K562 (cell line): ENCODE data around the gene TRRAP. TPM values are rescaled to one million over a fixed set of nuclear protein-coding genes. Genes with fewer than 3 reads are reported as not detected.

Experiments
- ATAC-seq: fragments of 200-7000 bp; cut with Tn5 transposase; 3 replicates; pipeline ENCODE4 v1.9.1; 2020; ENCODE audit warnings: moderate library complexity
- BruUV-seq: library from RNA; stranded (reverse); fragments of 400-500 nt; replicated peaks from 2 replicates; lab custom pipeline; 2021; lab: Mats Ljungman, UMichigan
- CTCF ChIA-PET: fragments of 300-600 bp; formaldehyde crosslinking; extraction: SDS; loops from one replicate; lab custom pipeline; 2021; ENCODE audit warnings: low intra/inter-chr PET ratio; lab: Yijun Ruan, JAX
- POLR2A ChIA-PET: fragments of 300-600, 350-650 bp; sonication (Branson Sonifier 250); formaldehyde crosslinking; extraction: SDS; loops from one replicate; lab custom pipeline; 2021; ENCODE audit warnings: antibody characterized with exemption, inconsistent platforms; lab: Yijun Ruan, JAX
- DNase-seq, 4 experiments: peaks; one replicate each; pipeline versions ENCODE4 v3.0.0 to v3.0.0-alpha.2; 2011 to 2018; ENCODE audit warnings: low spot score in 3 of 4, mixed read lengths in 3 of 4; ENCODE audit errors: extremely low read depth in 1 of 4
- FAIRE-seq: peaks from 2 replicates; lab custom pipeline; 2011; peaks lifted over from hg19 to GRCh38; lab: Jason Lieb, UNC
- H2AFZ ChIP-seq: 2 replicates; pipeline ENCODE4 v1.6.0; 2011; ENCODE audit warnings: low read depth, low read length, control low read depth, inconsistent platforms
- H3K27ac ChIP-seq: fragments of 200-600 bp; 3 replicates; pipeline ENCODE4 v1.8.0; 2011; ENCODE audit warnings: low read depth, mild to moderate bottlenecking, control low read depth, inconsistent platforms, low read length, moderate library complexity, mixed read lengths; ENCODE audit errors: extremely low read depth
- H3K27me3 ChIP-seq, 2 experiments: fragments of 300-600 bp in 1 of 2; 2 replicates in 1 of 2; 3 replicates in 1 of 2; pipeline versions ENCODE4 v1.6.0 to v1.8.0; 2011; ENCODE audit warnings: inconsistent platforms in 2 of 2, low read length in 2 of 2, mild to moderate bottlenecking in 1 of 2, mixed read lengths in 1 of 2, moderate library complexity in 1 of 2; ENCODE audit not compliant: control insufficient read depth in 2 of 2, insufficient read depth in 2 of 2
- H3K36me3 ChIP-seq: fragments of 300-600 bp; 3 replicates; pipeline ENCODE4 v1.8.0; 2011; ENCODE audit warnings: mild to moderate bottlenecking, low read length, inconsistent platforms; ENCODE audit not compliant: control insufficient read depth, insufficient read depth
- H3K4me1 ChIP-seq, 2 experiments: fragments of 200-600 bp in 1 of 2; replicated peaks in 1 of 2; 2 replicates in 1 of 2; 3 replicates in 1 of 2; pipeline versions ENCODE4 v1.5.1 to v1.8.0; 2011; ENCODE audit warnings: inconsistent platforms in 2 of 2, low read length in 2 of 2, mild to moderate bottlenecking in 1 of 2, mixed read lengths in 1 of 2, moderate library complexity in 1 of 2; ENCODE audit not compliant: control insufficient read depth in 2 of 2, insufficient read depth in 2 of 2
- H3K4me2 ChIP-seq: 2 replicates; pipeline ENCODE4 v1.6.1; 2011; ENCODE audit warnings: low read length, control low read depth, inconsistent platforms, mixed read lengths; ENCODE audit not compliant: insufficient read depth
- H3K4me3 ChIP-seq: fragments of 200-600 bp; sonication (generic), shearing (Covaris generic); 2 replicates; pipeline ENCODE4 v1.5.1; 2016; ENCODE audit warnings: control low read depth, inconsistent platforms
- H3K79me2 ChIP-seq: fragments of 200-600 bp; 3 replicates; pipeline ENCODE4 v1.8.0; 2011; ENCODE audit warnings: low read length, inconsistent platforms; ENCODE audit not compliant: control insufficient read depth, insufficient read depth
- H3K9ac ChIP-seq, 2 experiments: 2 replicates each; pipeline versions ENCODE4 v1.6.0 to v1.6.1; 2011; ENCODE audit warnings: low read depth in 2 of 2, low read length in 2 of 2, control low read depth in 1 of 2, inconsistent platforms in 1 of 2, mild to moderate bottlenecking in 1 of 2, mixed read lengths in 1 of 2; ENCODE audit not compliant: insufficient read depth in 1 of 2
- H3K9me1 ChIP-seq: one replicate; pipeline ENCODE4 v1.6.0; 2011; ENCODE audit warnings: inconsistent platforms, mild to moderate bottlenecking, low read length, moderate library complexity; ENCODE audit not compliant: control insufficient read depth, insufficient read depth
- H3K9me3 ChIP-seq: replicated peaks from 2 replicates; pipeline ENCODE4 v1.5.1; 2011; ENCODE audit warnings: low read depth, low read length, inconsistent platforms; ENCODE audit not compliant: control insufficient read depth, insufficient read depth
- H4K20me1 ChIP-seq: replicated peaks from 2 replicates; pipeline ENCODE4 v1.6.1; 2011; ENCODE audit warnings: low read length, inconsistent platforms, mixed read lengths; ENCODE audit not compliant: control insufficient read depth, insufficient read depth
- CCAR2 ChIP-seq: fragments of 200-400 bp; formaldehyde crosslinking; IDR thresholded peaks from 2 replicates; pipeline ENCODE4 v1.6.1; 2017; ENCODE audit warnings: mild to moderate bottlenecking, low read depth, low read length
- ELK1 ChIP-seq: sonication (generic); formaldehyde crosslinking; IDR thresholded peaks from 2 replicates; pipeline ENCODE4 v1.8.1; 2022; ENCODE audit warnings: missing genetic modification reagents
- GTF2A2 ChIP-seq: IDR thresholded peaks from 2 replicates; pipeline ENCODE4 v1.6.1; 2016; ENCODE audit warnings: mild to moderate bottlenecking, missing genetic modification characterization, missing compliant biosample characterization
- KLF13 ChIP-seq: fragments of 450-650 bp; IDR thresholded peaks from 2 replicates; pipeline ENCODE4 v1.6.1; 2016; ENCODE audit warnings: missing genetic modification characterization, low read depth, mild to moderate bottlenecking, missing compliant biosample characterization, moderate library complexity, borderline replicate concordance
- MLX ChIP-seq, 2 experiments: fragments of 450-650 bp in 1 of 2; sonication (generic) in 1 of 2; formaldehyde crosslinking; conservative IDR thresholded peaks; 2 replicates each; pipeline versions ENCODE4 v1.4.0 to v1.8.1; 2020 to 2022; ENCODE audit warnings: mild to moderate bottlenecking in 1 of 2, missing genetic modification reagents in 1 of 2
- MTF1 ChIP-seq: fragments of 250-450 bp; sonication (Bioruptor Pico); IDR thresholded peaks from 2 replicates; pipeline ENCODE4 v1.9.0; 2021; ENCODE audit warnings: moderate library complexity, mild to moderate bottlenecking, inconsistent platforms, borderline replicate concordance
- NFIC ChIP-seq: fragments of 450-650 bp; IDR thresholded peaks from 2 replicates; pipeline ENCODE4 v1.6.1; 2017; ENCODE audit warnings: mild to moderate bottlenecking, inconsistent platforms
- POLR2A ChIP-seq: fragments of 450-650 bp; conservative IDR thresholded peaks from 2 replicates; pipeline ENCODE4 v1.6.1; 2016
- POLR2G ChIP-seq: fragments of 200-400 bp; formaldehyde crosslinking; IDR thresholded peaks from 2 replicates; pipeline ENCODE4 v1.6.1; 2017; ENCODE audit warnings: low read depth, mild to moderate bottlenecking, antibody characterized with exemption, low read length, moderate library complexity
- RBM25 ChIP-seq: fragments of 200-400 bp; formaldehyde crosslinking; IDR thresholded peaks from 2 replicates; pipeline ENCODE4 v1.6.1; 2018; ENCODE audit warnings: low read length, low read depth, moderate library complexity; ENCODE audit not compliant: severe bottlenecking
- STAT5A ChIP-seq: IDR thresholded peaks from 2 replicates; pipeline ENCODE4 v1.6.1; 2012; ENCODE audit warnings: low read length, inconsistent platforms, borderline replicate concordance
- TEAD2 ChIP-seq: fragments of 450-650 bp; IDR thresholded peaks from 2 replicates; pipeline ENCODE4 v1.6.1; 2016; ENCODE audit warnings: missing genetic modification characterization, control low read depth, missing compliant biosample characterization
- ZNF212 ChIP-seq: fragments of 450-650 bp; formaldehyde crosslinking; IDR thresholded peaks from 2 replicates; pipeline ENCODE4 v1.4.0; 2020; ENCODE audit warnings: mild to moderate bottlenecking
- ZNF586 ChIP-seq: fragments of 450-650 bp; formaldehyde crosslinking; conservative IDR thresholded peaks from 2 replicates; pipeline ENCODE4 v1.4.0; 2020; ENCODE audit warnings: mild to moderate bottlenecking, moderate library complexity
- WGBS: fragments of 100-300 bp; shearing (Covaris generic); methylation state at CpG from one replicate; pipeline ENCODE4 v1.1.6; 2016; ENCODE audit warnings: low coverage, mixed read lengths; ENCODE audit not compliant: insufficient coverage; ENCODE audit errors: missing lambda C conversion rate; 5-methylcytosine and 5-hydroxymethylcytosine counted together
- in situ Hi-C: fragments of 300-500 bp; cut with MboI; formaldehyde crosslinking; loops from 4 replicates; pipeline ENCODE4 v1.15.0; 2018; ENCODE audit warnings: inconsistent platforms, mixed read lengths
- intact Hi-C: fragments of 100-400 bp; cut with micrococcal nuclease; formaldehyde crosslinking; loops from 2 replicates; pipeline ENCODE4 v1.14.2; 2022
- polyA plus RNA-seq, 8 experiments: library from polyadenylated mRNA; depleted of rRNA in 4 of 8; stranded (reverse) in 5 of 8; unstranded in 3 of 8; fragments of >200 nt; fragmentation: Nextera tagmentation in 2 of 8; fragmentation: Illumina TruSeq in 1 of 8; extraction: Ambion mirVana in 2 of 8; extraction: Trizol in 1 of 8; gene quantifications; 2 replicates each; pipeline versions ENCODE4 v1.2.1 to v1.2.3, GENCODE V29; 2011 to 2014; ENCODE audit warnings: inconsistent platforms in 1 of 8, missing spikeins in 1 of 8
- total RNA-seq, 7 experiments: library from RNA; depleted of rRNA in 6 of 7; stranded (reverse); fragments of >200 nt in 6 of 7; fragmentation: Illumina TruSeq in 2 of 7; extraction: Trizol in 2 of 7; gene quantifications; 2 replicates each; pipeline versions ENCODE4 v1.2.1 to v1.2.3, GENCODE V29; 2011 to 2021; ENCODE audit warnings: low replicate concordance in 1 of 7

TRRAP gene
- total and polyA plus RNA-seq, 9 of the 15 experiments (the other 6 are each of a cell fraction or from before 2014, with no cell fraction given): 1.3 to 47.2 (median 9.7) TPM

GRCh38 chr7:99014113-99014985 lies 136.0 kb downstream of the TRRAP start:
- H3K4me1 ChIP-seq: peaks cover 0 to 6% of the 10 kb centered on the region in 2 experiments; a peak in 1 of 5 replicates
- intact Hi-C loops: no loop called here
- no peaks in the 10 kb centered on the region for H4K20me1 ChIP-seq
- in situ Hi-C loops: no loop called here
- peak overlapping the region in 1 of 2 experiments; percentile 54; a peak in 2 of 4 replicates for H3K9ac ChIP-seq
- H3K9me1 ChIP-seq: no peaks in the 10 kb centered on the region
- no peak overlapping the region for H2AFZ ChIP-seq
- POLR2A ChIA-PET: interaction anchor here (1.3 to 3.7 kb wide), 3 partner anchors 8 to 23 kb away, joined by 4 to 9 read pairs (median 4); no protein-coding TSS in a partner anchor
- FAIRE-seq (no peak), ATAC-seq (peak; percentile 31; the same call in 1 of the 3 replicates), DNase-seq (no peak)
- H3K9me3 ChIP-seq: no peaks in the 10 kb centered on the region
- CTCF ChIA-PET: no interaction called here
- no peak overlapping the region for H3K4me2 ChIP-seq
- H3K27ac ChIP-seq: no peak overlapping the region
- TF ChIP-seq MLX (CRISPR knock-in tag; conservative IDR thresholded peaks at IDR 0.05): no peak
- no peak for TF ChIP-seq STAT5A
- TF ChIP-seq GTF2A2 (tag): no peak
- TF ChIP-seq ELK1 (CRISPR knock-in tag): no peak
- TF ChIP-seq RBM25: no peak
- TF ChIP-seq POLR2G: peak; percentile 36; the same call in 1 of the 2 replicates
- TF ChIP-seq TEAD2 (tag): no peak
- TF ChIP-seq KLF13 (tag): no peak
- TF ChIP-seq POLR2A: 0 out of 2 replicates have a peak, but pooled peaks have one; percentile 26
- no peak for TF ChIP-seq ZNF586 (CRISPR knock-in tag)
- no peak for TF ChIP-seq CCAR2
- no peak for TF ChIP-seq NFIC
- no peak for TF ChIP-seq MTF1 (CRISPR knock-in tag)
- TF ChIP-seq ZNF212 (CRISPR knock-in tag): no peak
- BruUV-seq: no TSS peak
- H3K36me3 ChIP-seq: peaks cover 71% of the 10 kb centered on the region
- WGBS: 93% methylated on average over 18 of the region's 18 CpGs
- no peak overlapping the region for H3K4me3 ChIP-seq
- no peaks in the 10 kb centered on the region for H3K79me2 ChIP-seq
- H3K27me3 ChIP-seq: no peaks in the 10 kb centered on the region
